Measurements from ENCODE around the gene IQCM. TPM values are rescaled to one million over a fixed set of nuclear protein-coding genes. Genes with fewer than 3 reads are reported as not detected.

Gene IQCM
- polyA plus RNA-seq, 1 of the 3 experiments (the other 2 are of a cell fraction) = not detected

GRCh38 chr4:149441338-149441737 is 374.3 kb downstream of the IQCM start (continued):
- TF ChIP-seq FOXM1 (IDR thresholded peaks at IDR 0.05; ENCODE audit: low read depth) = no peak

GRCh38 chr4:149426461-149426860 is 389.2 kb downstream of the IQCM start:
- Histone ChIP-seq H3K36me3 (replicated peaks in 1 of 2; ENCODE audit: control insufficient read depth in 1 of 2, insufficient read depth in 2 of 2, low read length in 1 of 2) (no peaks in the 10 kb centered on the region), H2AFZ (ENCODE audit: low read depth) (no peak overlapping the region), H3K27me3 (ENCODE audit: insufficient read depth) (no peaks in the 10 kb centered on the region; the same call in 1 of the 2 replicates), H3K4me1 (ENCODE audit: control insufficient read depth in 1 of 2, insufficient read depth in 2 of 2, low read depth in 1 of 2, low read length in 1 of 2) (no peaks in the 10 kb centered on the region), H3K27ac (ENCODE audit: low read depth in 2 of 2, low read length in 1 of 2) (no peak overlapping the region), H3K4me2 (no peak overlapping the region), H3K9me3 (no peaks in the 10 kb centered on the region), H3K9me2 (no peaks in the 10 kb centered on the region), H3K9ac (no peak overlapping the region), H3K4me3 (ENCODE audit: low read depth in 2 of 2, low read length in 1 of 2) (no peak overlapping the region), H4K20me1 (ENCODE audit: insufficient read depth) (no peaks in the 10 kb centered on the region), H3K79me2 (ENCODE audit: insufficient read depth) (no peaks in the 10 kb centered on the region), H3F3A (replicated peaks; ENCODE audit: insufficient read depth) (no peaks in the 10 kb centered on the region)
- TF ChIP-seq FOXM1 (IDR thresholded peaks at IDR 0.05; ENCODE audit: low read depth) (no peak), ZBTB33 (IDR thresholded peaks at IDR 0.05; ENCODE audit: borderline replicate concordance, low read depth) (no peak), MAX (IDR thresholded peaks at IDR 0.05; ENCODE audit: low read depth) (no peak), MXI1 (IDR thresholded peaks at IDR 0.05; ENCODE audit: low read depth, low read length) (no peak), TCF12 (IDR thresholded peaks at IDR 0.05) (no peak), POLR2AphosphoS5 (IDR thresholded peaks at IDR 0.05; ENCODE audit: low read depth, low read length) (no peak), YY1 (IDR thresholded peaks at IDR 0.05; ENCODE audit: low read depth) (no peak), FOXJ3 (CRISPR knock-in tag; IDR thresholded peaks at IDR 0.05) (no peak), EZH2phosphoT487 (IDR thresholded peaks at IDR 0.05; ENCODE audit: borderline replicate concordance, low read depth) (no peak)
- WGBS (ENCODE audit: low lambda C conversion rate) = 0% methylated on average over 1 of the region's 1 CpG
- DNase-seq = no peak
- CTCF ChIA-PET = no interaction called here
- POLR2A ChIA-PET = no interaction called here

- POLR2A ChIA-PET = no interaction called here
- Histone ChIP-seq H3K27ac (ENCODE audit: low read depth in 2 of 2, low read length in 1 of 2) (peak overlapping the region; percentile 65 to 76; a peak in 3 of 4 replicates), H3K9me3 (no peaks in the 10 kb centered on the region), H3K9ac (peak overlapping the region; percentile 37; the same call in 1 of the 2 replicates), H3K27me3 (ENCODE audit: insufficient read depth) (no peaks in the 10 kb centered on the region), H3F3A (replicated peaks; ENCODE audit: insufficient read depth) (peaks cover 5% of the 10 kb centered on the region), H3K4me3 (ENCODE audit: low read depth in 2 of 2, low read length in 1 of 2) (0 out of 4 replicates have a peak overlapping the region, but pooled peaks of 1 of the 2 experiments have one; percentile 11), H4K20me1 (ENCODE audit: insufficient read depth) (no peaks in the 10 kb centered on the region), H3K9me2 (no peaks in the 10 kb centered on the region), H3K79me2 (ENCODE audit: insufficient read depth) (no peaks in the 10 kb centered on the region), H3K36me3 (replicated peaks in 1 of 2; ENCODE audit: control insufficient read depth in 1 of 2, insufficient read depth in 2 of 2, low read length in 1 of 2) (no peaks in the 10 kb centered on the region), H2AFZ (ENCODE audit: low read depth) (peak overlapping the region; percentile 77), H3K4me1 (ENCODE audit: control insufficient read depth in 1 of 2, insufficient read depth in 2 of 2, low read depth in 1 of 2, low read length in 1 of 2) (peaks cover 0 to 12% of the 10 kb centered on the region in 2 experiments; a peak in 1 of 4 replicates), H3K4me2 (peak overlapping the region; percentile 57; the same call in 1 of the 2 replicates)
- DNase-seq = no peak
- WGBS (ENCODE audit: low lambda C conversion rate) = 9% methylated on average over 3 of the region's 3 CpGs
- CTCF ChIA-PET = no interaction called here
- TF ChIP-seq NRF1 (IDR thresholded peaks at IDR 0.05; ENCODE audit: low read depth, low read length) (no peak), IRF3 (IDR thresholded peaks at IDR 0.05; ENCODE audit: low read depth, low read length) (no peak), SIN3A (IDR thresholded peaks at IDR 0.05; ENCODE audit: borderline replicate concordance, low read depth, low read length) (no peak), FOXM1 (IDR thresholded peaks at IDR 0.05; ENCODE audit: low read depth) (no peak), RXRA (IDR thresholded peaks at IDR 0.05; ENCODE audit: borderline replicate concordance, low read depth) (no peak), YY1 (IDR thresholded peaks at IDR 0.05; ENCODE audit: low read depth) (no peak), POLR2AphosphoS5 (IDR thresholded peaks at IDR 0.05; ENCODE audit: low read depth, low read length) (no peak), USF2 (IDR thresholded peaks at IDR 0.05; ENCODE audit: borderline replicate concordance, low read depth, low read length) (no peak), REST (IDR thresholded peaks at IDR 0.05; ENCODE audit: low read depth, low read length) (no peak), PBX3 (IDR thresholded peaks at IDR 0.05) (no peak)
Measured at GRCh38 chr4:149409555-149409962, 406.1 kb downstream of the IQCM start.

Data from SK-N-SH (cell line).